Adrenal gland (tissue), 5 donors: ENCODE measurements around the gene SMIM43.

Experiments
- POLR2A ChIP-seq, 2 donors: fragments of 450-650 bp; IDR thresholded peaks; one replicate each; pipeline ENCODE4 v1.6.1; 2017; ENCODE audit warnings: antibody characterized with exemption in 2 of 2, mild to moderate bottlenecking in 2 of 2, moderate library complexity in 1 of 2
- TF ChIP-seq, protein P1 (sequence below), 6 experiments: fragments of 450-650 bp in 4 of 6; fragments of 200-600 bp in 2 of 6; sonication (generic) in 1 of 6; IDR thresholded peaks; 1 replicate in 5 of 6; 2 replicates in 1 of 6; pipeline versions ENCODE4 v1.5.1 to v1.8.0; 2016 to 2021; ENCODE audit warnings: antibody characterized with exemption in 6 of 6, mild to moderate bottlenecking in 2 of 6, moderate library complexity in 1 of 6
- donor health status: DM: no; HTN: no; CAD: no.

DNA sequence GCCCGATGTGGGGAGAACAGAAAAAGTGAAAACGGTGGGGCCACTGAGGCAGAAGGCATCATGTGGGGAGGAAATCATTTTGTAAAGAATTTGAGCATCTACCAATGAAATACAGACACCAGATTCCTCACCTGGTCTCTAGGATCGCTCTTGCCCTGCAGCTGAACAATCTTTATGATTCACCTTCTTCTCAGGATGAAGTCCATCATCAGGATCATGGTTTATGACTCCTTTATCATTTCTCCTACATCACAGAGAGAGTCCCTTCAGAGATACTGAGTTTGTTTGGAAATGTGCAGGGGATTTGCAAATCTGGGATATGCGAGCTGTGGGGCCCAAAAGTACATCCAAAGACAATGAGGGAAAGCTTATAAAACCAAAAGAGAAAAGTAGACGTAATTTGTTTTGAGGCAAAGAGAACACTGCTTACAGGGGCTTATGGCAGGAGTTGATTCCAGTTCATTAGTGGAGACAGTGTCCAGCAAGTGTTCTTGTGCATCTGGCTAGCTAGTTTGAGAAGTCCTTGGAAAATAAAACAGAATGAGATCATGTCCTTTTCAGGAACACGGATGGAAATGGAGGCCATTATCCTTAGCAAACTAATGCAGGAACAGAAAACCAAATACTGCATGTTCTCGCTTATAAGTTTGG, 52.8 kb downstream of the SMIM43 start:
- TF ChIP-seq POLR2A (IDR thresholded peaks at IDR 0.05): no peak
- TF ChIP-seq, protein P1, sequence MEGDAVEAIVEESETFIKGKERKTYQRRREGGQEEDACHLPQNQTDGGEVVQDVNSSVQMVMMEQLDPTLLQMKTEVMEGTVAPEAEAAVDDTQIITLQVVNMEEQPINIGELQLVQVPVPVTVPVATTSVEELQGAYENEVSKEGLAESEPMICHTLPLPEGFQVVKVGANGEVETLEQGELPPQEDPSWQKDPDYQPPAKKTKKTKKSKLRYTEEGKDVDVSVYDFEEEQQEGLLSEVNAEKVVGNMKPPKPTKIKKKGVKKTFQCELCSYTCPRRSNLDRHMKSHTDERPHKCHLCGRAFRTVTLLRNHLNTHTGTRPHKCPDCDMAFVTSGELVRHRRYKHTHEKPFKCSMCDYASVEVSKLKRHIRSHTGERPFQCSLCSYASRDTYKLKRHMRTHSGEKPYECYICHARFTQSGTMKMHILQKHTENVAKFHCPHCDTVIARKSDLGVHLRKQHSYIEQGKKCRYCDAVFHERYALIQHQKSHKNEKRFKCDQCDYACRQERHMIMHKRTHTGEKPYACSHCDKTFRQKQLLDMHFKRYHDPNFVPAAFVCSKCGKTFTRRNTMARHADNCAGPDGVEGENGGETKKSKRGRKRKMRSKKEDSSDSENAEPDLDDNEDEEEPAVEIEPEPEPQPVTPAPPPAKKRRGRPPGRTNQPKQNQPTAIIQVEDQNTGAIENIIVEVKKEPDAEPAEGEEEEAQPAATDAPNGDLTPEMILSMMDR (IDR thresholded peaks at IDR 0.05): no peak
